K562 (cell line): ENCODE results near the gene GAMT. TPM values are rescaled to one million over a fixed set of nuclear protein-coding genes. Genes with fewer than 3 reads are reported as not detected.
A peak's percentile ranks its signal among the peaks of the same experiment; 100 is the strongest.

Experiments
- ATAC-seq: fragments of 200-7000 bp; cut with Tn5 transposase; 3 replicates; pipeline ENCODE4 v1.9.1; 2020; ENCODE audit warnings: moderate library complexity
- BruUV-seq: library from RNA; stranded (reverse); fragments of 400-500 nt; replicated peaks from 2 replicates; lab custom pipeline; 2021; lab: Mats Ljungman, UMichigan
- CTCF ChIA-PET: fragments of 300-600 bp; formaldehyde crosslinking; extraction: SDS; loops from one replicate; lab custom pipeline; 2021; ENCODE audit warnings: low intra/inter-chr PET ratio; lab: Yijun Ruan, JAX
- POLR2A ChIA-PET: fragments of 300-600, 350-650 bp; sonication (Branson Sonifier 250); formaldehyde crosslinking; extraction: SDS; loops from one replicate; lab custom pipeline; 2021; ENCODE audit warnings: antibody characterized with exemption, inconsistent platforms; lab: Yijun Ruan, JAX
- DNase-seq, 4 experiments: peaks; one replicate each; pipeline versions ENCODE4 v3.0.0 to v3.0.0-alpha.2; 2011 to 2018; ENCODE audit warnings: low spot score in 3 of 4, mixed read lengths in 3 of 4; ENCODE audit errors: extremely low read depth in 1 of 4
- FAIRE-seq: peaks from 2 replicates; lab custom pipeline; 2011; peaks lifted over from hg19 to GRCh38; lab: Jason Lieb, UNC
- H2AFZ ChIP-seq: 2 replicates; pipeline ENCODE4 v1.6.0; 2011; ENCODE audit warnings: low read depth, low read length, control low read depth, inconsistent platforms
- H3K27ac ChIP-seq: fragments of 200-600 bp; 3 replicates; pipeline ENCODE4 v1.8.0; 2011; ENCODE audit warnings: low read depth, mild to moderate bottlenecking, control low read depth, inconsistent platforms, low read length, moderate library complexity, mixed read lengths; ENCODE audit errors: extremely low read depth
- H3K27me3 ChIP-seq, 2 experiments: fragments of 300-600 bp in 1 of 2; 2 replicates in 1 of 2; 3 replicates in 1 of 2; pipeline versions ENCODE4 v1.6.0 to v1.8.0; 2011; ENCODE audit warnings: inconsistent platforms in 2 of 2, low read length in 2 of 2, mild to moderate bottlenecking in 1 of 2, mixed read lengths in 1 of 2, moderate library complexity in 1 of 2; ENCODE audit not compliant: control insufficient read depth in 2 of 2, insufficient read depth in 2 of 2
- H3K36me3 ChIP-seq: fragments of 300-600 bp; 3 replicates; pipeline ENCODE4 v1.8.0; 2011; ENCODE audit warnings: mild to moderate bottlenecking, low read length, inconsistent platforms; ENCODE audit not compliant: control insufficient read depth, insufficient read depth
- H3K4me1 ChIP-seq, 2 experiments: fragments of 200-600 bp in 1 of 2; replicated peaks in 1 of 2; 2 replicates in 1 of 2; 3 replicates in 1 of 2; pipeline versions ENCODE4 v1.5.1 to v1.8.0; 2011; ENCODE audit warnings: inconsistent platforms in 2 of 2, low read length in 2 of 2, mild to moderate bottlenecking in 1 of 2, mixed read lengths in 1 of 2, moderate library complexity in 1 of 2; ENCODE audit not compliant: control insufficient read depth in 2 of 2, insufficient read depth in 2 of 2
- H3K4me2 ChIP-seq: 2 replicates; pipeline ENCODE4 v1.6.1; 2011; ENCODE audit warnings: low read length, control low read depth, inconsistent platforms, mixed read lengths; ENCODE audit not compliant: insufficient read depth
- H3K4me3 ChIP-seq: fragments of 200-600 bp; sonication (generic), shearing (Covaris generic); 2 replicates; pipeline ENCODE4 v1.5.1; 2016; ENCODE audit warnings: control low read depth, inconsistent platforms
- H3K79me2 ChIP-seq: fragments of 200-600 bp; 3 replicates; pipeline ENCODE4 v1.8.0; 2011; ENCODE audit warnings: low read length, inconsistent platforms; ENCODE audit not compliant: control insufficient read depth, insufficient read depth
- H3K9ac ChIP-seq, 2 experiments: 2 replicates each; pipeline versions ENCODE4 v1.6.0 to v1.6.1; 2011; ENCODE audit warnings: low read depth in 2 of 2, low read length in 2 of 2, control low read depth in 1 of 2, inconsistent platforms in 1 of 2, mild to moderate bottlenecking in 1 of 2, mixed read lengths in 1 of 2; ENCODE audit not compliant: insufficient read depth in 1 of 2
- H3K9me1 ChIP-seq: one replicate; pipeline ENCODE4 v1.6.0; 2011; ENCODE audit warnings: inconsistent platforms, mild to moderate bottlenecking, low read length, moderate library complexity; ENCODE audit not compliant: control insufficient read depth, insufficient read depth
- H3K9me3 ChIP-seq: replicated peaks from 2 replicates; pipeline ENCODE4 v1.5.1; 2011; ENCODE audit warnings: low read depth, low read length, inconsistent platforms; ENCODE audit not compliant: control insufficient read depth, insufficient read depth
- H4K20me1 ChIP-seq: replicated peaks from 2 replicates; pipeline ENCODE4 v1.6.1; 2011; ENCODE audit warnings: low read length, inconsistent platforms, mixed read lengths; ENCODE audit not compliant: control insufficient read depth, insufficient read depth
- NRF1 ChIP-seq, 2 experiments: fragments of 450-650 bp; IDR thresholded peaks in 1 of 2; conservative IDR thresholded peaks in 1 of 2; 2 replicates each; pipeline ENCODE4 v1.6.1; 2014; ENCODE audit warnings: mild to moderate bottlenecking in 2 of 2
- POLR2G ChIP-seq: fragments of 200-400 bp; formaldehyde crosslinking; IDR thresholded peaks from 2 replicates; pipeline ENCODE4 v1.6.1; 2017; ENCODE audit warnings: low read depth, mild to moderate bottlenecking, antibody characterized with exemption, low read length, moderate library complexity
- RBFOX2 ChIP-seq: fragments of 200-400 bp; formaldehyde crosslinking; IDR thresholded peaks from 2 replicates; pipeline ENCODE4 v1.6.1; 2017; ENCODE audit warnings: low read depth, mild to moderate bottlenecking, low read length, moderate library complexity
- ZEB2 ChIP-seq: fragments of 450-650 bp; IDR thresholded peaks from 2 replicates; pipeline ENCODE4 v1.6.1; 2016
- WGBS: fragments of 100-300 bp; shearing (Covaris generic); methylation state at CpG from one replicate; pipeline ENCODE4 v1.1.6; 2016; ENCODE audit warnings: low coverage, mixed read lengths; ENCODE audit not compliant: insufficient coverage; ENCODE audit errors: missing lambda C conversion rate; 5-methylcytosine and 5-hydroxymethylcytosine counted together
- in situ Hi-C: fragments of 300-500 bp; cut with MboI; formaldehyde crosslinking; loops from 4 replicates; pipeline ENCODE4 v1.15.0; 2018; ENCODE audit warnings: inconsistent platforms, mixed read lengths
- intact Hi-C: fragments of 100-400 bp; cut with micrococcal nuclease; formaldehyde crosslinking; loops from 2 replicates; pipeline ENCODE4 v1.14.2; 2022
- polyA plus RNA-seq, 8 experiments: library from polyadenylated mRNA; depleted of rRNA in 4 of 8; stranded (reverse) in 5 of 8; unstranded in 3 of 8; fragments of >200 nt; fragmentation: Nextera tagmentation in 2 of 8; fragmentation: Illumina TruSeq in 1 of 8; extraction: Ambion mirVana in 2 of 8; extraction: Trizol in 1 of 8; gene quantifications; 2 replicates each; pipeline versions ENCODE4 v1.2.1 to v1.2.3, GENCODE V29; 2011 to 2014; ENCODE audit warnings: inconsistent platforms in 1 of 8, missing spikeins in 1 of 8
- total RNA-seq, 7 experiments: library from RNA; depleted of rRNA in 6 of 7; stranded (reverse); fragments of >200 nt in 6 of 7; fragmentation: Illumina TruSeq in 2 of 7; extraction: Trizol in 2 of 7; gene quantifications; 2 replicates each; pipeline versions ENCODE4 v1.2.1 to v1.2.3, GENCODE V29; 2011 to 2021; ENCODE audit warnings: low replicate concordance in 1 of 7
- TF ChIP-seq, protein P1 (sequence below): fragments of 250-450 bp; sonication (Bioruptor Pico); IDR thresholded peaks from 2 replicates; pipeline ENCODE4 v1.5.0; 2020; ENCODE audit warnings: mild to moderate bottlenecking, borderline replicate concordance

GAMT gene
- total and polyA plus RNA-seq, 9 of the 15 experiments (the other 6 are each of a cell fraction or from before 2014, with no cell fraction given), result 1.3 to 35.3 (median 27.2) TPM

DNA sequence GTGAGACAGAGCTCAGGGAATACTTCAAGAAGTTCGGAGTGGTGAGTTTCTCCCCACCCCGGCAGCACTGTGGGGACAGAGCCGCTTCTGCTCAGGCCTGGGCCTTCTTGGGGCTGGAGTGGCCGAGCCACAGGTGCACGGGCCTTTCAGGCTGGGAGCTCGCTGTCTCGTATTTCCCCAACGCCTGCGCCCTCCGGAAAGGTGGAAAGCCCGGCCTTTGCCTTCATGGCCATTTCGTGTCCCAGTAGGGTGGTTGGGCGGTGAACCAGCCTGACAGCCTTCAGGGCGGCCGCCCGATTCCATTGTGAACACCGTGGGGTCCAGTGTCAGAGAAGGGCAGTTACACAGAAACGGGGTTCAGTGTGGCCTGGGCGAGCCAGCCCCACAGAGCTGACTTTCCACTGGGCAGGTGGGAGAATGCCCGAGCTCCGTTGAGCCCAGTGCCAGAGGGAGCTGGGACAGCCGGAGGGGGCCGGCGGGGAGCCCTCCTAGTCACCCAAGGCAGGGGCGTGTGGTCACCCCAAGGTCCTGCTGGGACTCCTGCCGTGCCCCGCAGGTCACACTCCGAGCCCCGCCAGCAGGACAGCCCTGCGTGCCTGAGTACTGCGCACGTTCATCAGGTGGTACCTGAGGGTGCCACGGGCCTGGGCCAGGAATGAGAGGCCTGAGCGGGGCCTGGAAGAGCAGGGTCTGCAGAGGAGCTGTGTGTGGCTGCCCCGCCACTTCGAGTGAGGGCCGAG lies 20.0 kb upstream of the GAMT start:
- no peak overlapping the region for H3K4me3 ChIP-seq
- TF ChIP-seq RBFOX2 (peak; percentile 37; the same call in 1 of the 2 replicates), NRF1 (conservative IDR thresholded peaks at IDR 0.05 in 1 of 2, IDR thresholded peaks at IDR 0.05 in 1 of 2) (no peak), ZEB2 (no peak), POLR2G (peak; percentile 71)
- TF ChIP-seq, protein P1, sequence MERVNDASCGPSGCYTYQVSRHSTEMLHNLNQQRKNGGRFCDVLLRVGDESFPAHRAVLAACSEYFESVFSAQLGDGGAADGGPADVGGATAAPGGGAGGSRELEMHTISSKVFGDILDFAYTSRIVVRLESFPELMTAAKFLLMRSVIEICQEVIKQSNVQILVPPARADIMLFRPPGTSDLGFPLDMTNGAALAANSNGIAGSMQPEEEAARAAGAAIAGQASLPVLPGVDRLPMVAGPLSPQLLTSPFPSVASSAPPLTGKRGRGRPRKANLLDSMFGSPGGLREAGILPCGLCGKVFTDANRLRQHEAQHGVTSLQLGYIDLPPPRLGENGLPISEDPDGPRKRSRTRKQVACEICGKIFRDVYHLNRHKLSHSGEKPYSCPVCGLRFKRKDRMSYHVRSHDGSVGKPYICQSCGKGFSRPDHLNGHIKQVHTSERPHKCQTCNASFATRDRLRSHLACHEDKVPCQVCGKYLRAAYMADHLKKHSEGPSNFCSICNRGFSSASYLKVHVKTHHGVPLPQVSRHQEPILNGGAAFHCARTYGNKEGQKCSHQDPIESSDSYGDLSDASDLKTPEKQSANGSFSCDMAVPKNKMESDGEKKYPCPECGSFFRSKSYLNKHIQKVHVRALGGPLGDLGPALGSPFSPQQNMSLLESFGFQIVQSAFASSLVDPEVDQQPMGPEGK (CRISPR knock-in tag), result no peak
- FAIRE-seq (no peak), ATAC-seq (no peak), DNase-seq (no peak)
- 95% methylated on average over 22 of the region's 37 CpGs for WGBS
- peaks cover 13% of the 10 kb centered on the region for H3K9me1 ChIP-seq
- peaks cover 98% of the 10 kb centered on the region for H3K36me3 ChIP-seq
- in situ Hi-C loops, result no loop called here
- no peaks in the 10 kb centered on the region for H3K27me3 ChIP-seq
- no peak overlapping the region for H2AFZ ChIP-seq
- peaks cover 40% of the 10 kb centered on the region for H4K20me1 ChIP-seq
- no TSS peak for BruUV-seq
- no peaks in the 10 kb centered on the region for H3K9me3 ChIP-seq
- H3K79me2 ChIP-seq, result peaks cover 86% of the 10 kb centered on the region
- CTCF ChIA-PET, result no interaction called here
- no peak overlapping the region for H3K27ac ChIP-seq
- peaks cover 4 to 53% of the 10 kb centered on the region in 2 experiments for H3K4me1 ChIP-seq
- peak overlapping the region in 1 of 2 experiments; percentile 20; a peak in 1 of 4 replicates for H3K9ac ChIP-seq
- intact Hi-C loops, result no loop called here
- no peak overlapping the region for H3K4me2 ChIP-seq
- POLR2A ChIA-PET, result interaction anchor here (1.0 to 1.4 kb wide), 2 partner anchors 16 to 19 kb away, joined by 3 read pairs; no protein-coding TSS in a partner anchor
